Mesendoderm (in vitro differentiated cells): ENCODE data around the gene MESD.

Experiments used
- DNase-seq: peaks from one replicate; pipeline ENCODE4 v3.0.0; 2013
- H2AK5ac ChIP-seq: 2 replicates; pipeline ENCODE4 v1.6.1; 2013; ENCODE audit warnings: low read length, inconsistent platforms
- H2BK120ac ChIP-seq: 2 replicates; pipeline ENCODE4 v1.6.1; 2013; ENCODE audit warnings: low read depth, mild to moderate bottlenecking, low read length, moderate library complexity, mixed read lengths
- H2BK15ac ChIP-seq: replicated peaks from 2 replicates; pipeline ENCODE4 v1.6.1; 2013; ENCODE audit warnings: low read depth, mild to moderate bottlenecking, moderate library complexity
- H2BK5ac ChIP-seq: 2 replicates; pipeline ENCODE4 v1.6.1; 2013; ENCODE audit warnings: low read length, inconsistent platforms
- H3K18ac ChIP-seq: 2 replicates; pipeline ENCODE4 v1.6.1; 2013; ENCODE audit warnings: mild to moderate bottlenecking, low read length, mixed read lengths
- H3K23ac ChIP-seq: one replicate; pipeline ENCODE4 v1.6.1; 2013; ENCODE audit warnings: low read length
- H3K27ac ChIP-seq: 2 replicates; pipeline ENCODE4 v1.5.1; 2013; ENCODE audit warnings: low read depth, mild to moderate bottlenecking, inconsistent platforms, low read length, moderate library complexity
- H3K27me3 ChIP-seq: 2 replicates; pipeline ENCODE4 v1.6.1; 2013; ENCODE audit warnings: low read length, control low read depth, mild to moderate bottlenecking, inconsistent platforms; ENCODE audit not compliant: insufficient read depth, poor library complexity
- H3K36me3 ChIP-seq: 2 replicates; pipeline ENCODE4 v1.6.1; 2013; ENCODE audit warnings: low read length, inconsistent platforms; ENCODE audit not compliant: control insufficient read depth, insufficient read depth
- H3K4ac ChIP-seq: one replicate; pipeline ENCODE4 v1.6.1; 2013; ENCODE audit warnings: low read depth, mild to moderate bottlenecking, low read length, moderate library complexity
- H3K4me1 ChIP-seq: 2 replicates; pipeline ENCODE4 v1.6.1; 2013; ENCODE audit warnings: low read depth, low read length, inconsistent platforms; ENCODE audit not compliant: control insufficient read depth
- H3K4me2 ChIP-seq: 2 replicates; pipeline ENCODE4 v1.6.1; 2013; ENCODE audit warnings: low read length
- H3K4me3 ChIP-seq: 2 replicates; pipeline ENCODE4 v1.5.1; 2013; ENCODE audit warnings: mild to moderate bottlenecking, low read length
- H3K56ac ChIP-seq: one replicate; pipeline ENCODE4 v1.6.1; 2013; ENCODE audit warnings: low read length
- H3K79me1 ChIP-seq: 2 replicates; pipeline ENCODE4 v1.6.1; 2013; ENCODE audit warnings: low read length, inconsistent platforms
- H3K79me2 ChIP-seq: 2 replicates; pipeline ENCODE4 v1.6.1; 2013; ENCODE audit warnings: mild to moderate bottlenecking, low read length; ENCODE audit not compliant: control insufficient read depth, insufficient read depth
- H3K9ac ChIP-seq: 2 replicates; pipeline ENCODE4 v1.6.1; 2013; ENCODE audit warnings: low read length, inconsistent platforms
- H4K5ac ChIP-seq: one replicate; pipeline ENCODE4 v1.6.1; 2013; ENCODE audit warnings: low read length
- H4K8ac ChIP-seq: one replicate; pipeline ENCODE4 v1.6.1; 2013; ENCODE audit warnings: low read depth, mild to moderate bottlenecking, control low read depth, low read length, moderate library complexity
- WGBS: extraction: QIAGEN DNeasy Blood & Tissue Kit; methylation state at CpG from one replicate; pipeline ENCODE4 v1.1.7; 2013; ENCODE audit warnings: low lambda C conversion rate, missing lambda C conversion rate; ENCODE audit not compliant: insufficient coverage; ENCODE audit errors: extremely low coverage; 5-methylcytosine and 5-hydroxymethylcytosine counted together

Gene MESD

GRCh38 chr15:81018197-81018596 is 28.6 kb upstream of the MESD start:
- no peak overlapping the region for H4K5ac ChIP-seq
- no CpG with 5 or more reads among the region's 2 CpGs for WGBS
- H3K27me3 ChIP-seq = no peaks in the 10 kb centered on the region
- no peak overlapping the region for H3K18ac ChIP-seq
- no peak overlapping the region for H2BK120ac ChIP-seq
- no peak overlapping the region for H2BK15ac ChIP-seq
- no peak overlapping the region for H4K8ac ChIP-seq
- no peak overlapping the region for H3K4me3 ChIP-seq
- H3K4me2 ChIP-seq = no peak overlapping the region
- no peak overlapping the region for H2AK5ac ChIP-seq
- H2BK5ac ChIP-seq = no peak overlapping the region
- H3K79me1 ChIP-seq = no peaks in the 10 kb centered on the region
- H3K27ac ChIP-seq = no peak overlapping the region
- H3K79me2 ChIP-seq = no peaks in the 10 kb centered on the region
- no peak for DNase-seq
- H3K4me1 ChIP-seq = no peaks in the 10 kb centered on the region
- no peak overlapping the region for H3K23ac ChIP-seq
- no peak overlapping the region for H3K4ac ChIP-seq
- H3K9ac ChIP-seq = no peak overlapping the region
- no peak overlapping the region for H3K56ac ChIP-seq
- no peaks in the 10 kb centered on the region for H3K36me3 ChIP-seq

GRCh38 chr15:81016489-81017068 is 27.0 kb upstream of the MESD start:
- H3K23ac ChIP-seq = no peak overlapping the region
- H2BK120ac ChIP-seq = no peak overlapping the region
- H3K27me3 ChIP-seq = no peaks in the 10 kb centered on the region
- H3K79me2 ChIP-seq = no peaks in the 10 kb centered on the region
- H2AK5ac ChIP-seq = no peak overlapping the region
- no peak overlapping the region for H3K9ac ChIP-seq
- H2BK15ac ChIP-seq = no peak overlapping the region
- DNase-seq = no peak
- no peak overlapping the region for H4K8ac ChIP-seq
- H3K36me3 ChIP-seq = no peaks in the 10 kb centered on the region
- no peak overlapping the region for H4K5ac ChIP-seq
- H3K4me1 ChIP-seq = no peaks in the 10 kb centered on the region
- H3K4me3 ChIP-seq = no peak overlapping the region
- no CpG with 5 or more reads among the region's 1 CpG for WGBS
- H2BK5ac ChIP-seq = no peak overlapping the region
- no peaks in the 10 kb centered on the region for H3K79me1 ChIP-seq
- H3K27ac ChIP-seq = no peak overlapping the region
- H3K56ac ChIP-seq = no peak overlapping the region
- no peak overlapping the region for H3K4me2 ChIP-seq
- no peak overlapping the region for H3K18ac ChIP-seq
- H3K4ac ChIP-seq = no peak overlapping the region

DNA sequence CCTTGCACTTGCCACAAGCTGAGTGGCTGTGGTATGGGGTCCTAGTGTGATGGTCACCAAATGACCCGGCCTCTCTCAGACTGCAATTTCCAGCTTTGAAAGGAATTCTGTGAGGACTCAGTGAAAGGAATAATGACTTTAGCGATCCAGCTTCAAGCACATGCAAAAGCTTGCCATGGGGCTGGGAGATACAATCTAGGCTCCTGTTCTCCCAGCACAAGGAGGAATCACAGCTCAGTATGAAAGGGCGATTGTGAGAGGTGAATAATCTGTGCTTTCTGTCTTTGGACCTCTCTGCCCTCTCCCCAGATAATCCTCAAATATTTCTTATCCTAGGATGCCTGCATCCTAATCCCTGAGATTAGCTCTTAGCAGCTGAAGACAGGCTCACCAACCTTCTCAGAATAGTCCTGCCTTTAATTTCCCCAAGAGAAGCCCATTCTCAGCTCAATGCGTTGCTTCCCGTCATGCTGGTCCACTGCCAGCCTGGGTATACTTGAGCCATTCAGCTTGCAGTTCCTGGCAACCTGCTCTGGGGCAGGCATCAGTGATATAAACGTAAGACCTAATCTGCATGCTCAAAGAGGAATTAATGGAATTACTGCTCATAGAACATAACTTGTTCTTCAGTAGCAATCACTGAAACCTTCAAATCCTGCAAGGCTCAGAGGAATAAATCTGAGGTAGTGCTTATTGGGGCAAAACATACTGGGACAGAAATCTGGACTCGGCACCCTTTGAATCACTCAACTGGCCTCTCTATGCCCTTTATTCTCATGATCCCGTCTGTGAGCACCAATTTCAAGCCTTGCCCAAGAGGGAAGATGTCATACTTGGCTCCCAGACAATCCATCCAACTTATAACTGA is 26.2 kb upstream of the MESD start:
- Histone ChIP-seq H3K79me1 (no peaks in the 10 kb centered on the region), H3K79me2 (no peaks in the 10 kb centered on the region), H3K4me3 (no peak overlapping the region), H4K8ac (no peak overlapping the region), H2AK5ac (no peak overlapping the region), H3K9ac (no peak overlapping the region), H3K36me3 (no peaks in the 10 kb centered on the region), H3K4ac (no peak overlapping the region), H3K56ac (no peak overlapping the region), H3K27me3 (no peaks in the 10 kb centered on the region), H3K4me1 (no peaks in the 10 kb centered on the region), H3K23ac (no peak overlapping the region), H4K5ac (no peak overlapping the region), H3K27ac (no peak overlapping the region), H3K4me2 (no peak overlapping the region), H3K18ac (no peak overlapping the region), H2BK5ac (no peak overlapping the region), H2BK120ac (no peak overlapping the region), H2BK15ac (no peak overlapping the region)
- WGBS = no CpG with 5 or more reads among the region's 8 CpGs
- DNase-seq = no peak

GRCh38 chr15:81014446-81015093 is 25.0 kb upstream of the MESD start:
- Histone ChIP-seq H3K4me2 (no peak overlapping the region), H3K4me3 (no peak overlapping the region), H3K56ac (no peak overlapping the region), H3K9ac (no peak overlapping the region), H3K4me1 (no peaks in the 10 kb centered on the region), H3K18ac (no peak overlapping the region), H3K79me1 (no peaks in the 10 kb centered on the region), H4K8ac (no peak overlapping the region), H2BK120ac (no peak overlapping the region), H4K5ac (no peak overlapping the region), H2BK5ac (no peak overlapping the region), H3K79me2 (no peaks in the 10 kb centered on the region), H3K27me3 (no peaks in the 10 kb centered on the region), H3K36me3 (no peaks in the 10 kb centered on the region), H3K4ac (no peak overlapping the region), H2AK5ac (no peak overlapping the region), H3K23ac (peak overlapping the region; percentile 9), H3K27ac (no peak overlapping the region), H2BK15ac (no peak overlapping the region)
- no CpG with 5 or more reads among the region's 9 CpGs for WGBS
- DNase-seq = no peak

- H3K36me3 ChIP-seq = no peaks in the 10 kb centered on the region
- no peak overlapping the region for H2AK5ac ChIP-seq
- no peaks in the 10 kb centered on the region for H3K27me3 ChIP-seq
- no peak overlapping the region for H4K5ac ChIP-seq
- no peak overlapping the region for H4K8ac ChIP-seq
- no peak overlapping the region for H3K27ac ChIP-seq
- no peak overlapping the region for H3K23ac ChIP-seq
- H3K4me2 ChIP-seq = no peak overlapping the region
- H2BK5ac ChIP-seq = no peak overlapping the region
- H3K79me2 ChIP-seq = no peaks in the 10 kb centered on the region
- no peak overlapping the region for H3K9ac ChIP-seq
- no peaks in the 10 kb centered on the region for H3K4me1 ChIP-seq
- H3K18ac ChIP-seq = no peak overlapping the region
- H2BK15ac ChIP-seq = no peak overlapping the region
- DNase-seq = no peak
- no peak overlapping the region for H2BK120ac ChIP-seq
- no peak overlapping the region for H3K56ac ChIP-seq
- H3K4me3 ChIP-seq = no peak overlapping the region
- H3K4ac ChIP-seq = no peak overlapping the region
- WGBS = no CpG with 5 or more reads among the region's 4 CpGs
- H3K79me1 ChIP-seq = no peaks in the 10 kb centered on the region
Observed at GRCh38 chr15:81013396-81013929, 23.8 kb upstream of the MESD start.
